Caki2 (cell line): ENCODE measurements around the gene YARS1. TPM values are rescaled to one million over a fixed set of nuclear protein-coding genes. Genes with fewer than 3 reads are reported as not detected.

Experiments used
- DNase-seq: peaks from one replicate; pipeline ENCODE4 v3.0.0-alpha.2; 2015; ENCODE audit warnings: low read depth
- in situ Hi-C: cut with HindIII; loops from 2 replicates; pipeline ENCODE4 v1.10.0; 2016; ENCODE audit warnings: low sequenced_read_pairs, low pct_unique_long_range_greater_than_20kb, mixed read lengths
- total RNA-seq: library from RNA; depleted of rRNA; stranded (reverse); fragments of >200 nt; shearing (Covaris generic); gene quantifications from 2 replicates; pipeline ENCODE4 v1.2.3, GENCODE V29; 2014; ENCODE audit warnings: low replicate concordance; rRNA removed

YARS1 gene
- 78.5 and 86.1 TPM in 2 replicates for total RNA-seq

DNA sequence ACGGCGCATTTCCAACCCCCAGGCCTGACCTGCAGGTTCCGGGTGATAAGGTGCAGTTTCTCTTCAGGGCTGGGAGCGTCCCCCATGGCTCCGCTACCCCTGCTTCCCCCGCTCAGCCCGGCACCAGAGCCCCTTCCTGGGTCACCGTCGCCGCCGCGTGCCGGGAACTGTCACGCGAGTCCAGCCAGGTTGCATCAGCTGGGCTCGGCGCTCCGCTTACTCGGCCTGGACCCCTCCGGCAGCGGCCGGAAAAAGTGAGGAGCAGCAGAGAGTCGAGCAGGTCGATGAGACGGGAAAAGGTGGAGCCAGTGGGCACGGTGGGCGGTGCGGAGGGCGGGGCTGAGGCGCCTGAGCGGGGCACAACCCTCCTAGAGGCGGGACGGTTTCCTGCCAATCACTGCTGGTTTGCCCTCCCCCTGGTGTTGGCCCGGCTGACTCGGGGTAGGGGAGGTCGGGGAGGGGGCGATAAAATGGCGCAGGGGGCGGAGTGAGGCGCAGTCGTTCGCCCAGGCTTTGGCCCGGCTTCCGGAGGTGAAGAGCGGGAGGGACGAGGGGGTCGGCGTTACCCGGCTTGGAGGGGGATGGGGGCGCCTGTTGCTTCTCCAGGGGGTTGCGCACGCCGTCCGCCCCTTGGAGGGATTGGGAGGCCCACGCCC, at the start of gene YARS1, which contains the start of gene S100PBP:
Gene YARS1 (minus strand): TSS at position 200 of the 656 bp plus-strand sequence. CDS start 114 bp downstream, at position 86.
Gene S100PBP (plus strand): TSS at position 495 of the 656 bp plus-strand sequence. CDS start 8,447 bp downstream, outside the sequence.
- in situ Hi-C loops, result no loop called here
- peak; percentile 97 for DNase-seq

- no peak for DNase-seq
- in situ Hi-C loops, result no loop called here
Measured at GRCh38 chr1:32865639-32866405, 48.7 kb upstream of the YARS1 start.

GRCh38 chr1:32864375-32865019, 47.3 kb upstream of the YARS1 start:
- in situ Hi-C loops, result no loop called here
- no peak for DNase-seq

DNA sequence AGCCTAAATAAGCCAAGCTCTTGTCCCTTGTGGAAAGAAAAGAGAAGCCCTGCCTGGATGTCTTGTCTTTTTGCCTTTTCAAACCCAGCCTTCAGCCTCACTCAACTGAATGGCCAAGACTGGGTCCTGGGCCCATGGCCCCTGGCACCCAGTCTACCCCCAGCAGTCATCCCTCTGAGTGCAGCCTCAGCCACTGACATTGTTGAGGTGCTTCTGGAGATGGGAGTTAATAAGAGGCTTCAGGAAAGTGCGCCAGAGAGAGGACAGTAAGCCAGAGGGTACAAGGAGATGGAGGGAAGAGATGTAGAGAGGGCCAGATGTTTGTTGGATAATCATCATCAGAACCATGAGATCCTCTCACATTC, 46.7 kb upstream of the YARS1 start:
- DNase-seq, result no peak
- in situ Hi-C loops, result no loop called here

DNA sequence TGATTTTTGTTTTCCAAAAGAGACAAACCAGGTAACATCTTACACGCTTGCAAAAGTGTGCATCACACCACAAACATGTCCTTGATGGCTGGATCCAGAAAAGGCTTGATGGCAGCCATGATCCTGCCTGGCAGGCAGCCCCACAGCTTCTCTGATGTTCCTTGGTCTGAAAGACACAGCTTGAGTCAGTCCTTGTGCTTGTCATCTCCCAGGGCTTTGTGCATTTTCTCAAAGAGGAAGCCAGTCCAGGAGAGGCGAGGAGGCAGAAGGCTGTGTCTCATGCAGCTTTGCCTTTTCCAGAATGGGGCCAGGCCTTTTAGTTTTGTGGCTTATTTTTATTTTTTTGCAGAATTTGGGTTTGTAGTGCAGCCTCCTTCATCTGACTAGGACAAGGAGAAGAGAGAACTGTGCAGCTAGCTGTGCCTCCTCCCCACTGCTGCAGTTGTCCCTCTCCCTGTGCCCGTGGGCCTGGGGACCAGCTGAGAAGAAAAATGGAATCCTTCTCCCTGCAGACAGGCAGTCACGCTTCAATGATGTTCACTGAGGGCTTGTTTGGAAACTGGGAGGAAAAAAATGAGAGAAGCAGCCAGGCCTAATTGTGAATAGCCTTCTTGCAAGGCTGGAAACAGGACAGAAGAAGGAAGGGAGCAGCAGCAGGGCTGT, 46.2 kb upstream of the YARS1 start:
- in situ Hi-C loops, result no loop called here
- no peak for DNase-seq

DNA sequence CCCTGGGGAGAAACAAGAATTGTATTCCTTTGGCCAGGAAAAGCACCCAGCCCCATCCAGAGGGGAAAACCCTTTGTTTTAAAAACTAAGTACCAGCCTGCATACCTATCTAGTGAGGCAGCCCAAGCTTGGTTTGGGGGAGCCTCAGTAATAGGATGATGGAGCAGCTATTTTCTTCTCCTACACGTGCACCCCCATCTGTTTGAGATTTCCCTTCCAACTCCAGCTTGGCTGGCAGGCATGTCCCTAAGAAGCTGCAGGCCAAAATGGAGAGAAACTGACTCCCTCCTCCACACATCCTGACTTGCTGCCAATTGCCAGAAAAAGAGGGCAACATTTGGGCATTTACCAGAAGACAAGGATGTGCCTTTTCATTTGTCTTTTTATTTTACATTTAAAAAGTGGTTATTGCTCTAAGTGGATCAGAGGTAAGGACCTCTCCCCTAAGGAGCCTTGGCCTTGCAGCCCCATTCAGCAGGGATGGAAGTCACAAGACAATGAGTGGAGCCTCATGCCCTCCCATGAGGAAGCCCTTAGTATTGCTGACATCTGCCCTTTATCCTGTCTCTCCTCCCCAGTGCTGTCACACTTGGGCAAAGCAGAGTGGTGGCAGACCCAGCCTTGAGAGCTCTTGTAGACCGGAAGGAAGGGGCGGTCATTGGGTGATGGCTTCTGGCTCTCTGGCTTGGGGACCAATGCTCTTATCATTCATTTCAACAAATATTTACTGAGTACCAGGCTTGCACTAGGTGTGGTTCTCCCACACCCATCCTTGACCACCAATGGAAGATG, 44.9 kb upstream of the YARS1 start:
- DNase-seq, result no peak
- in situ Hi-C loops, result no loop called here

- no peak for DNase-seq
- in situ Hi-C loops, result no loop called here
Measured at GRCh38 chr1:32860566-32860965, 43.4 kb upstream of the YARS1 start.

DNA sequence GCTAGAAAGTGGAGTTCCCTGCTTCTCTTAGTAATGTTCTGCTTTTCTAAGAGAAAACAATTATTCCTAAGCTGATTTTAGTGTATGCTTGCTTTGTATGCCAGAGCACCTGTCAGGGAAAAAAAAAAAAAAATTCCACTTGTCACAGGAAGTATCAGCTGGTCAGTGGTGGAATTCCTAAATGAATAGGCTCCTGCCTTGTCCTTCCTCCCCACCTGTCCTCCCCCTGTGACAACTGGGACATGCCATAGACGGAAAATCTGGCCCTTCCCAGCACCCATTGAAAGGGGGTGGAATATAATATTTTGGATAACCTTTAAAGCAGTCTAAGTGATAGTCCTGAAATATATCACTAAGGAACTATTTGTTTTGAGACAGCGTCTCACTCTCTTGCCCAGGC, 42.8 kb upstream of the YARS1 start:
- DNase-seq, result no peak
- in situ Hi-C loops, result no loop called here

- DNase-seq, result no peak
- in situ Hi-C loops, result no loop called here
Measured at GRCh38 chr1:32858791-32859190, 41.6 kb upstream of the YARS1 start.

- no peak for DNase-seq
- in situ Hi-C loops, result no loop called here
Measured at GRCh38 chr1:32858136-32858535, 41.0 kb upstream of the YARS1 start.

GRCh38 chr1:32855861-32856617, 38.9 kb upstream of the YARS1 start:
- in situ Hi-C loops, result no loop called here

DNA sequence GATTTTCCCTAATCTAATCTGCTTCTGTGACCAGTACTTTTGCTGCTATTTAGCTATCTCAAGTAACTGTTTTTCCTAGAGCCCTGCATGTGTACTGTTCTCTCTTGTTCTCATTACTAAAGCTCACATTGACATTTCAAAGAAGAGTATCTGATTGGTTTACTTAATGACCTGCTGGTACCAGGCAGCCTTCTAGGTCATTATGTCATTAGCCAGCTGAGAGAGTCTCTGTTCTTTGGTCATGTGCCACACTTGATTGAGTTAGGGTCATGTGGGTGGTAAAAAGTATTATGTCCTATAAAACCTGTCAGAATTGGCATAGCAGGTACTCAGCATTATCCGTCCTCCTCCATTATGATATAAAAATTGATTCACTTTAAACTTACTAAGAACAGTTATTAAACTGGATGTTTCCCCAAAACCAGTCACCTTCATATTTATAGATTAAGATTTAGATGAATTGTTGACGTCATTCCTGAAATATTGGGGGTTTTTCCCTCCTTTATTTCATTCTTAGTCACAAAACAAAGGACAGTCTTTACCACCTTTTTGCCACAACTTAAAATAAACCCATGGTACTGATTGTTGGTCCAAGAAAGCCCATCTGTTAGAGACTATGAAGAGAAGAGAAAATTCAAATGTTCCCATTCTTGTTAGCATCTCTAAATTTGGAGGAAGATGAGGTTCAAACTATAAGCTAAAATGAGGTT, 31.4 kb upstream of the YARS1 start:
- in situ Hi-C loops, result no loop called here
- DNase-seq, result no peak

More at GRCh38 chr1:32855861-32856617, 38.9 kb upstream of the YARS1 start:
- DNase-seq, result no peak

- in situ Hi-C loops, result no loop called here
- DNase-seq, result no peak
Measured at GRCh38 chr1:32831878-32832277, 14.7 kb upstream of the YARS1 start.

- no peak for DNase-seq
- in situ Hi-C loops, result no loop called here
Measured at GRCh38 chr1:32830092-32830852, 13.1 kb upstream of the YARS1 start.

DNA sequence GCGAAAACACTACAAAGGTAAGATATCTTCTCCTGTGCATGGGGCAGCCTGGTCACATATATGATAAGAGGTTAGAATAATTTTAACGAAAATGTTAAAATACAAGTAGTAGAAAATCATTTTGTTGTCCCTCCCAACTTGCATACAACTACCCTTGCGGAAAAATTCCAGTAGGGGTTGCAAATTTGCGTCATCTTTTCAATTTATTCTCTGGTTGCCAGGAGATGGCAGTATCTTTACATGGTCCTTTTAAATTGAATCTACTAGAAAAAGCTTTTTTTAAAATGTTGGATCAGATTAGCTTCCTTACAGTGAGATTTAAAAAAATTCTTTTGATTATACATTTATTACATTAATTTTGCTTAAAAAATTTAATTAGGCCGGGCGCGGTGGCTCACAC, 11.2 kb upstream of the YARS1 start:
- no peak for DNase-seq
- in situ Hi-C loops, result no loop called here

GRCh38 chr1:32825181-32825580, 8.0 kb upstream of the YARS1 start:
- DNase-seq, result no peak
- in situ Hi-C loops, result no loop called here
